HG03039 (cell line): ENCODE measurements around the gene PPCDC.
"Not testable (repeated sequence)": the region's sequence is repeated elsewhere in the genome, so short reads cannot be mapped to it uniquely, and the experiment has no call there.

Experiments used
- ATAC-seq: cut with Tn5 transposase; IDR thresholded peaks from one replicate; pipeline ENCODE4 v1.9.1; 2021; ENCODE audit warnings: mild to moderate bottlenecking, moderate library complexity; ENCODE audit not compliant: unreplicated experiment

PPCDC gene

DNA sequence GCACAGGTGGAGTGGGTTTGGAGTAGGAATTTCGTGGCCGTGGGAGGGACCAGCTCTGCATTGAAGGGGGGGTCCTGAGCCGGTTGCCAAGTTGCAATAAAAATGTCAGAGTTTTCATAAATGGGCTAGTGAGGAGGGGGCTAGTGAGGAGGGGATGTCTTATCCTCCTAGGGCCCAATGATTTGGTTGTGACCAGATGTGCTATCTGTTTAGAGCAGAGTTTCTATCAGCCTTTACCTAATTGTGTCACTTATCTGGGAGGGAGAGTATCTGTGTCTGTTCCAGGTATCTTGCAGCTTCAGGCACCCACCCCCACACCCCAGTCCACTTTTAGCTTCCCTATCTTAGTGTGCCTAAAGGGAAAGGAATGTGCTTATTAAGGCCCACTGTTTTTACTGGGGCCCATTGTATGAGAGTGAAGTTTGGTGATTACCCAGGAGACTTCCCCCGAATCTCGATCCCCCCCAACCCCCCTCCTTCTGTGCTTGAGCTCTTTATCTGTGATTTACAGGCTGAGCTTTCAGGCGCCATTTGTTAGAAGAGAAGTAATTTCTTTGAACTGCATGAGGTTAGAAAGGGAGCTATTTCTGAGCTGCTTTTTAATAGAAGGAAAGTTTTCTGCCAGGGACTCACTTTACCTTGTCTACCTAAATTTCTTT, 42.6 kb downstream of the PPCDC start:
- no peak for ATAC-seq

GRCh38 chr15:75067123-75067830, 43.9 kb downstream of the PPCDC start:
- no peak for ATAC-seq

- ATAC-seq: no peak
Measured at GRCh38 chr15:75068748-75069147, 45.4 kb downstream of the PPCDC start.

- ATAC-seq: peak; percentile 78
Measured at GRCh38 chr15:75069301-75069925, 46.0 kb downstream of the PPCDC start.

- ATAC-seq: no peak
Measured at GRCh38 chr15:75070674-75071073, 47.3 kb downstream of the PPCDC start.

- no peak for ATAC-seq
Measured at GRCh38 chr15:75073197-75073596, 49.8 kb downstream of the PPCDC start.

DNA sequence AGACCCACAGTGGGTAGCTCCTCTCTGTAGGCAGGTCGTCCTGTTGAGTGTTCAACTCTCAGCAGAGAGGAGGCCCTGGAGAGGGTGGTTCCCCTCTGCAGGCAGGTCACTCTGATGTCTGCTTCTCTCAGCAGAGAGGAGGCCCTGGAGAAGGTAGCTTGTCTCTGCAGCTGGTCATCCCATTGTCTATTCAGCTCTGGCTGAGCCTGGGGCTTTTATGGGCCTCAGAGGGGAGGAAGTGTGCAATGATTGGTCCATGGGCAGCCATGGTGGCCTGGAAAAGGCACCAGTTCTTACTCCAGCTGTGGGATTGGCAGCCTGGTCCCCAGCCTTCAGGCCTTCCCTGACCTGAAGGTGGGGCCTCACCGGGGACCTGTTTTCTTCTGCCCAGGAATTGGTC, 52.9 kb downstream of the PPCDC start:
- ATAC-seq: no peak

DNA sequence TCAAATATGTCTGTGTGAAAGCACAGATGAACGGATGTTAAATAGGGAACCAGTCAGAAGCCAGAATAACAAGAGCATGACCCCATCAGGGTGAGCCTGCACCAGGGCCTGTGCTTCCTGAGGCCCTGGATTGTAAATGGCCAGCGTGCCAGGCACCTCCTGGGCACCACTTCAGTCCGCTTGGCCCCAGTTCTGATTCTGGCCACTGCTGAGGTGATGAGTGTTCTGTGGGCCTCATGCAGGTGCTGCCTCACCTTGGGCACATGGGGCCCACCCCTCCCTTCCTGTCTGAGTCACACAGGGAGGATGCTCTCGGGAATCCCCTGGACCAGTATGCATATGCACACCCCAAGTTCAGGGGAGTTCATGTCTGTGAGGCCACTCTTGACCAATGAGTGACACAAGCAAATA, 54.2 kb downstream of the PPCDC start:
- not testable (repeated sequence) for ATAC-seq

- ATAC-seq: no peak
Measured at GRCh38 chr15:75081150-75081549, 57.8 kb downstream of the PPCDC start.

GRCh38 chr15:75082689-75083088, 59.3 kb downstream of the PPCDC start:
- no peak for ATAC-seq

DNA sequence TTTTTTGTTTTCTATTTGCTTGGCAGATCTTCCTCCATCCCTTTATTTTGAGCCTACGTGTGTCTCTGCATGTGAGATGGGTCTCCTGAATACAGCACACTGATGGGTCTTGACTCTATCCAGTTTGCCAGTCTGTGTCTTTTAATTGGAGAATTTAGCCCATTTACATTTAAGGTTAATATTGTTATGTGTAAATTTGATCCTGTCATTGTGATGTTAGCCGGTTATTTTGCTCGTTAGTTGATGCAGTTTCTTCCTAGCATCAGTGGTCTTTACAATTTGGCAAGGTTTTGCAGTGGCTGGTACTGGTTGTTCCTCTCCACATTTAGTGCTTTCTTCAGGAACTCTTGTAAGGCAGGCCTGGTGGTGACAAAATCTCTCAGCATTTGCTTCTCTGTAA, 62.3 kb downstream of the PPCDC start:
- ATAC-seq: not testable (repeated sequence)

- ATAC-seq: no peak
Measured at GRCh38 chr15:75089456-75090387, 66.3 kb downstream of the PPCDC start.

DNA sequence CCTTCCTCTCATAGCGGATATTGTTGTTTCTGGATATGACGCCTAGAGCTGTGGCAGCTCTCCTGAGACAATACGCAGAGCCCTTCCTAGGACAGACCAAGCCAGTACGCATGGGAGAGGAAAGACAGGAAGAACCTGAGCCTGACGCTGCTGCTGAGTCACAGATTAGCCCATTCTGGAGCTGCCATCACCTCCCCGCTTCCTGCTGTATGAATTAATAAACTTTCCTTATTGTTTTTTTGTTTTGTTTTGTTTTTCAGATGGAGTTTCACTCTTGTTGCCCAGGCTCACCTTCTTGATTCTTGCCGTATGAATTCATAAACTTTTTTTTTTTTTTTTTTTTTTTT, 67.0 kb downstream of the PPCDC start:
- no peak for ATAC-seq

DNA sequence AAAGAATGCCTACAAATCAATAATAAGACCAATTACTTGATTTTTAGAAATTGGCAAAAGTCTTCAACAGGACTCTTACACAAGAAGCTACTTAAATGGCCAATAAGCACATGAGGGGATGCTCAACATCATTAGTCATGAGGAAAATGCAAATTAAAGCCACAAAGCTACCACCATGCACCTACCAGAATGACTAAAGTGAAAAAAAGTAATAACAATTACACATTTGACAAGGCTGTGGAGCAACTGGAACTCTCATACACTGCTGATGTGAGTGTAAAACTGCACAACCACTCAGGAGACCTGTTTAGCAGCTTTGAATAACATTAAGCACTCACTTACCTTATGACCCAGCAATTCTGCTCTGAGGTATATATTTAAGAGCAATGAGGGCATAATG, 68.4 kb downstream of the PPCDC start:
- ATAC-seq: no peak

- peak; percentile 38 for ATAC-seq
Measured at GRCh38 chr15:75094961-75095478, 71.6 kb downstream of the PPCDC start.

GRCh38 chr15:75095594-75095993, 72.2 kb downstream of the PPCDC start:
- peak; percentile 25 for ATAC-seq

DNA sequence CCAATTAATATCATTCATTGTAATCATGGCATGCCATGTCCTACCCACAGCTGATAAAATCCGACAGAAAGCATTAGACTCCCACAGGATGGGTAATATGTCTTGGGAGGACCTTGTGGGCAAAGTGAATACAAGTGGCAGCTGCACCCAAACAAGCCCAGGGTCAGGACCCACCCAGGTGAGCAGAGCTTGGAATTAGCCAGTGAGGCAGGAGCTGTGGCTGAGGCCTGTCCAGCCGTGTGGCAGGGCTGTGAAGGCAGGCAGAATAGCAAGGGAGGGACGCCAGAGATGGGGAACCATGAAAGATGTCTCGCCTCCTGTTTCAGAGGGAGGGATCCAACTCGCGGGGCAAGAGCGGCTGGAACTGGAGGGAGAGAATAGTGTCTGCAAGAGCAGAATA, 74.5 kb downstream of the PPCDC start:
- ATAC-seq: no peak

DNA sequence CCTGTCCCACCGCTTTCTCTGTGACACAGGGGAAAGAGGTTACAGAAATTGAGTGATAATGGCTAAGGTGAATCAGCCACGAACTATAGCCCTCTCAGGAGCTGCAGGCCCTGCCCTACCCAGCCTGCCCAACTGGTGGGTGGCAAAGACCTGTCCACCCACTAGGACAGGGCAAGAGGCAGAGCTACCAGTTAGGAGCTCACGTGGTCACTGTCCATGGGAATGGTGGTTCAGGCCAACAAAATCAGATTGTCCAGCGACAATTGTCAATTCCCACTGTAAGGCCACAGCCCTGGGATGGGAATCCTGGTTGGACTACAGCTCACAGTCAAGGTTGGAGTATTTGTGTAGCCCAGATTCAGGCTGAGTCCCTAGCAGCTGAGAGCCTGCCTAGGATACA, 75.0 kb downstream of the PPCDC start:
- no peak for ATAC-seq
